ENCODE results near the gene FOXP4. TPM values are rescaled to one million over a fixed set of nuclear protein-coding genes. Genes with fewer than 3 reads are reported as not detected.
A peak's percentile ranks its signal among the peaks of the same experiment; 100 is the strongest.

FOXP4 gene
- polyA plus RNA-seq, 1 of the 3 experiments (the other 2 are of a cell fraction), result 7.3 TPM

GRCh38 chr6:41639809-41640371 is 93.7 kb downstream of the FOXP4 start:
- Histone ChIP-seq H3K27ac (ENCODE audit: low read depth in 2 of 2, low read length in 1 of 2) (no peak overlapping the region), H3K4me1 (ENCODE audit: control insufficient read depth in 1 of 2, insufficient read depth in 2 of 2, low read depth in 1 of 2, low read length in 1 of 2) (peaks cover 4 to 36% of the 10 kb centered on the region in 2 experiments; a peak in 2 of 4 replicates), H3F3A (replicated peaks; ENCODE audit: insufficient read depth) (no peaks in the 10 kb centered on the region), H3K9me3 (no peaks in the 10 kb centered on the region), H3K9ac (no peak overlapping the region), H4K20me1 (ENCODE audit: insufficient read depth) (no peaks in the 10 kb centered on the region), H2AFZ (ENCODE audit: low read depth) (no peak overlapping the region), H3K4me2 (peak overlapping the region; percentile 92; the same call in 1 of the 2 replicates), H3K36me3 (replicated peaks in 1 of 2; ENCODE audit: control insufficient read depth in 1 of 2, insufficient read depth in 2 of 2, low read length in 1 of 2) (no peaks in the 10 kb centered on the region), H3K79me2 (ENCODE audit: insufficient read depth) (no peaks in the 10 kb centered on the region), H3K9me2 (no peaks in the 10 kb centered on the region), H3K27me3 (ENCODE audit: insufficient read depth) (no peaks in the 10 kb centered on the region), H3K4me3 (ENCODE audit: low read depth in 2 of 2, low read length in 1 of 2) (no peak overlapping the region; a peak in 1 of 4 replicates)
- WGBS (ENCODE audit: low lambda C conversion rate), result 94% methylated on average over 7 of the region's 8 CpGs
- no peak for DNase-seq
- ChIA-PET CTCF (interaction anchor here (0.9 to 1.3 kb wide), 4 partner anchors 37 to 266 kb away, joined by 3 to 4 read pairs (median 4); no protein-coding TSS in a partner anchor), POLR2A (no interaction called here)
- no peak for TF ChIP-seq TCF12 (IDR thresholded peaks at IDR 0.05)
- no peak for TF ChIP-seq TAF1 (IDR thresholded peaks at IDR 0.05; ENCODE audit: borderline replicate concordance, low read depth, low read length)
- no peak for TF ChIP-seq EZH2phosphoT487 (IDR thresholded peaks at IDR 0.05; ENCODE audit: borderline replicate concordance, low read depth)
- no peak for TF ChIP-seq REST (IDR thresholded peaks at IDR 0.05; ENCODE audit: low read depth, low read length)
- TF ChIP-seq RXRA (IDR thresholded peaks at IDR 0.05; ENCODE audit: borderline replicate concordance, low read depth), result no peak
- no peak for TF ChIP-seq JUND (IDR thresholded peaks at IDR 0.05)
- TF ChIP-seq USF2 (IDR thresholded peaks at IDR 0.05; ENCODE audit: borderline replicate concordance, low read depth, low read length), result no peak
- no peak for TF ChIP-seq USF1 (IDR thresholded peaks at IDR 0.05; ENCODE audit: borderline replicate concordance, low read depth)
- no peak for TF ChIP-seq TEAD4 (IDR thresholded peaks at IDR 0.05; ENCODE audit: borderline replicate concordance, insufficient read depth)
- no peak for TF ChIP-seq NFIC (IDR thresholded peaks at IDR 0.05; ENCODE audit: borderline replicate concordance)
- no peak for TF ChIP-seq FOSL2 (IDR thresholded peaks at IDR 0.05; ENCODE audit: borderline replicate concordance, low read depth)
- TF ChIP-seq, protein P1, sequence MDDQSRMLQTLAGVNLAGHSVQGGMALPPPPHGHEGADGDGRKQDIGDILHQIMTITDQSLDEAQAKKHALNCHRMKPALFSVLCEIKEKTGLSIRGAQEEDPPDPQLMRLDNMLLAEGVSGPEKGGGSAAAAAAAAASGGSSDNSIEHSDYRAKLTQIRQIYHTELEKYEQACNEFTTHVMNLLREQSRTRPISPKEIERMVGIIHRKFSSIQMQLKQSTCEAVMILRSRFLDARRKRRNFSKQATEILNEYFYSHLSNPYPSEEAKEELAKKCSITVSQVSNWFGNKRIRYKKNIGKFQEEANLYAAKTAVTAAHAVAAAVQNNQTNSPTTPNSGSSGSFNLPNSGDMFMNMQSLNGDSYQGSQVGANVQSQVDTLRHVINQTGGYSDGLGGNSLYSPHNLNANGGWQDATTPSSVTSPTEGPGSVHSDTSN (IDR thresholded peaks at IDR 0.05), result no peak
- TF ChIP-seq NRF1 (IDR thresholded peaks at IDR 0.05; ENCODE audit: low read depth, low read length), result no peak
- no peak for TF ChIP-seq YY1 (IDR thresholded peaks at IDR 0.05; ENCODE audit: low read depth)
